ENCODE measurements around the gene TWF1.
"Not testable (repeated sequence)": the region's sequence is repeated elsewhere in the genome, so short reads cannot be mapped to it uniquely, and the experiment has no call there.

DNA sequence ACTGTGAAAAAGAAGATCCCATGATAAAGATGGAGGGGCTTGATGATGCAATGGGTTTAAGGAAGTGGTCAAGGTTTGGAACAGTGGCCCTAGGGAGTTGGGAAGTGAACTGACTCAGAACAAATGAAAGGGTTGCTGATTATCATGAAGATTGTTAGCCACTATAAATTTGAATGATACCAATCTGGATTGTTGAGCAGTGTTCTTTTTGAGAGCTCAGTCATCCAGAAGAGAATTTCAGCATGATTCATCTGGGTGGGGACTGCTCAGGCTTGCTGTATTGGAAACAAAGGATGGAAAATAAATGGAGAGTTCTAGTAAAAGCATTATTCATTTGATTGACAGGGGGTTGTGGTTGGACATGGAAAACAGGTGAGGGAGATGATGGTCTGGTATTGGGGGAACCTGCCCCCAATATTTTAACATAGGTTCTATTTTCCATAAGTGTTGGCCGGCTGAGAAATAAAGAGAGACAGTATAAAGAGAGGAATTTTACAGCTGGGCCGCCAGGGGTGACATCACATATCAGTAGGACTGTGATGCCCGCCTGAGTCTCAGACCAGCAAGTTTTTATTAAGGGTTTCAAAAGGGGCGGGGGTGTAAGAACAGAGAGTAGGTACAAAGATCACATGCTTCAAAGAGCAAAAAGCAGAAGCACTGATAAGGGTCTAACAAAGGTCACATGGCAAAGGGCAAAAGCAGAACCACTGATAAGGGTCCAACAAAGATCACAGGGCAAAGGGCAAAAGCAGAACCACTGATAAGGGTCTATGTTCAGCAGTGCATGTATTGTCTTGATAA lies 41.5 kb upstream of the TWF1 start:
- TF ChIP-seq, protein P1, sequence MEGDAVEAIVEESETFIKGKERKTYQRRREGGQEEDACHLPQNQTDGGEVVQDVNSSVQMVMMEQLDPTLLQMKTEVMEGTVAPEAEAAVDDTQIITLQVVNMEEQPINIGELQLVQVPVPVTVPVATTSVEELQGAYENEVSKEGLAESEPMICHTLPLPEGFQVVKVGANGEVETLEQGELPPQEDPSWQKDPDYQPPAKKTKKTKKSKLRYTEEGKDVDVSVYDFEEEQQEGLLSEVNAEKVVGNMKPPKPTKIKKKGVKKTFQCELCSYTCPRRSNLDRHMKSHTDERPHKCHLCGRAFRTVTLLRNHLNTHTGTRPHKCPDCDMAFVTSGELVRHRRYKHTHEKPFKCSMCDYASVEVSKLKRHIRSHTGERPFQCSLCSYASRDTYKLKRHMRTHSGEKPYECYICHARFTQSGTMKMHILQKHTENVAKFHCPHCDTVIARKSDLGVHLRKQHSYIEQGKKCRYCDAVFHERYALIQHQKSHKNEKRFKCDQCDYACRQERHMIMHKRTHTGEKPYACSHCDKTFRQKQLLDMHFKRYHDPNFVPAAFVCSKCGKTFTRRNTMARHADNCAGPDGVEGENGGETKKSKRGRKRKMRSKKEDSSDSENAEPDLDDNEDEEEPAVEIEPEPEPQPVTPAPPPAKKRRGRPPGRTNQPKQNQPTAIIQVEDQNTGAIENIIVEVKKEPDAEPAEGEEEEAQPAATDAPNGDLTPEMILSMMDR (IDR thresholded peaks at IDR 0.05; ENCODE audit: insufficient read depth, low read length), result not testable (repeated sequence)
- TF ChIP-seq, protein P2, sequence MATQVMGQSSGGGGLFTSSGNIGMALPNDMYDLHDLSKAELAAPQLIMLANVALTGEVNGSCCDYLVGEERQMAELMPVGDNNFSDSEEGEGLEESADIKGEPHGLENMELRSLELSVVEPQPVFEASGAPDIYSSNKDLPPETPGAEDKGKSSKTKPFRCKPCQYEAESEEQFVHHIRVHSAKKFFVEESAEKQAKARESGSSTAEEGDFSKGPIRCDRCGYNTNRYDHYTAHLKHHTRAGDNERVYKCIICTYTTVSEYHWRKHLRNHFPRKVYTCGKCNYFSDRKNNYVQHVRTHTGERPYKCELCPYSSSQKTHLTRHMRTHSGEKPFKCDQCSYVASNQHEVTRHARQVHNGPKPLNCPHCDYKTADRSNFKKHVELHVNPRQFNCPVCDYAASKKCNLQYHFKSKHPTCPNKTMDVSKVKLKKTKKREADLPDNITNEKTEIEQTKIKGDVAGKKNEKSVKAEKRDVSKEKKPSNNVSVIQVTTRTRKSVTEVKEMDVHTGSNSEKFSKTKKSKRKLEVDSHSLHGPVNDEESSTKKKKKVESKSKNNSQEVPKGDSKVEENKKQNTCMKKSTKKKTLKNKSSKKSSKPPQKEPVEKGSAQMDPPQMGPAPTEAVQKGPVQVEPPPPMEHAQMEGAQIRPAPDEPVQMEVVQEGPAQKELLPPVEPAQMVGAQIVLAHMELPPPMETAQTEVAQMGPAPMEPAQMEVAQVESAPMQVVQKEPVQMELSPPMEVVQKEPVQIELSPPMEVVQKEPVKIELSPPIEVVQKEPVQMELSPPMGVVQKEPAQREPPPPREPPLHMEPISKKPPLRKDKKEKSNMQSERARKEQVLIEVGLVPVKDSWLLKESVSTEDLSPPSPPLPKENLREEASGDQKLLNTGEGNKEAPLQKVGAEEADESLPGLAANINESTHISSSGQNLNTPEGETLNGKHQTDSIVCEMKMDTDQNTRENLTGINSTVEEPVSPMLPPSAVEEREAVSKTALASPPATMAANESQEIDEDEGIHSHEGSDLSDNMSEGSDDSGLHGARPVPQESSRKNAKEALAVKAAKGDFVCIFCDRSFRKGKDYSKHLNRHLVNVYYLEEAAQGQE (IDR thresholded peaks at IDR 0.05; ENCODE audit: insufficient replicate concordance, low read depth), result not testable (repeated sequence)

Data from HL-60 (cell line).